ENCODE results near the gene SLC22A12. TPM values are rescaled to one million over a fixed set of nuclear protein-coding genes. Genes with fewer than 3 reads are reported as not detected.

SLC22A12 gene
- total and polyA plus RNA-seq, 2 experiments from 2014 or later, result not detected

DNA sequence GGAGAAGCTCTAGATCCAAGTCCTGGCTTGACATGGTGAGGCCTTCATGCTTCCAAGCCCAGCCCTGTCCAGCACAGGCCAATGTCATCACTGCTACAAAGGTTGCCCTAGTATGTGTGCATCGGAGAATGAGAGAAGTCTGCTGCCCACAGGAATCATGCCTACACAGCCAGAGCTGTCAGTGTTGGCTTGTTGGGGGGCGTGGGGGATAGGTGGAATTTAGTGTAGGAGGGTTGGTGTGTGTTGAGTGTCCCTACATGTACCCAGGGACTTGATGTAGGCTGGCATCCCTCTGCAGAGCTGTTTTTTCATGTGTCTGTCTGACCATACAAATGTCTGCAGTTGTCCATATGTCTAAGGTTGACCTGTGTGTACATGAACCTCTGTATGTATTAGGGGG is 37.6 kb downstream of the SLC22A12 start:
- peaks cover 9% of the 10 kb centered on the region for H3K27me3 ChIP-seq (ENCODE audit: insufficient read depth)
- no peak overlapping the region for H3K27ac ChIP-seq (ENCODE audit: low read depth)
- H3K4me2 ChIP-seq, result no peak overlapping the region
- no peaks in the 10 kb centered on the region for H3K79me2 ChIP-seq (replicated peaks; ENCODE audit: insufficient read depth)
- no peaks in the 10 kb centered on the region for H3K36me3 ChIP-seq (ENCODE audit: insufficient read depth)
- TF ChIP-seq, protein P1, sequence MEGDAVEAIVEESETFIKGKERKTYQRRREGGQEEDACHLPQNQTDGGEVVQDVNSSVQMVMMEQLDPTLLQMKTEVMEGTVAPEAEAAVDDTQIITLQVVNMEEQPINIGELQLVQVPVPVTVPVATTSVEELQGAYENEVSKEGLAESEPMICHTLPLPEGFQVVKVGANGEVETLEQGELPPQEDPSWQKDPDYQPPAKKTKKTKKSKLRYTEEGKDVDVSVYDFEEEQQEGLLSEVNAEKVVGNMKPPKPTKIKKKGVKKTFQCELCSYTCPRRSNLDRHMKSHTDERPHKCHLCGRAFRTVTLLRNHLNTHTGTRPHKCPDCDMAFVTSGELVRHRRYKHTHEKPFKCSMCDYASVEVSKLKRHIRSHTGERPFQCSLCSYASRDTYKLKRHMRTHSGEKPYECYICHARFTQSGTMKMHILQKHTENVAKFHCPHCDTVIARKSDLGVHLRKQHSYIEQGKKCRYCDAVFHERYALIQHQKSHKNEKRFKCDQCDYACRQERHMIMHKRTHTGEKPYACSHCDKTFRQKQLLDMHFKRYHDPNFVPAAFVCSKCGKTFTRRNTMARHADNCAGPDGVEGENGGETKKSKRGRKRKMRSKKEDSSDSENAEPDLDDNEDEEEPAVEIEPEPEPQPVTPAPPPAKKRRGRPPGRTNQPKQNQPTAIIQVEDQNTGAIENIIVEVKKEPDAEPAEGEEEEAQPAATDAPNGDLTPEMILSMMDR (conservative IDR thresholded peaks at IDR 0.05; ENCODE audit: low read depth in 2 of 2), result no peak
- H3F3A ChIP-seq (replicated peaks; ENCODE audit: low read depth), result 0 out of 2 replicates have a peak, but pooled peaks cover 3% of the 10 kb centered on the region
- Mint-ChIP-seq H3K4me3 (no peak overlapping the region), H3K36me3 (ENCODE audit: low read depth) (peaks cover 6% of the 10 kb centered on the region; the same call in 1 of the 3 replicates), H3K9me3 (no peaks in the 10 kb centered on the region), H3K27ac (no peak overlapping the region), H3K27me3 (ENCODE audit: insufficient read depth, low read depth, poor library complexity) (peaks cover 6% of the 10 kb centered on the region), H3K4me1 (peaks cover 23% of the 10 kb centered on the region)
- H4K20me1 ChIP-seq (replicated peaks; ENCODE audit: insufficient read depth), result no peaks in the 10 kb centered on the region; the same call in 1 of the 2 replicates
- H3K9me2 ChIP-seq (ENCODE audit: insufficient read depth), result no peaks in the 10 kb centered on the region
- no peak for ATAC-seq
- DNase-seq (ENCODE audit: low spot score), result no peak
- no peak overlapping the region for H2AFZ ChIP-seq
- H3K4me1 ChIP-seq (ENCODE audit: insufficient read depth), result peaks cover 8% of the 10 kb centered on the region
- H3K4me3 ChIP-seq, result no peak overlapping the region

DNA sequence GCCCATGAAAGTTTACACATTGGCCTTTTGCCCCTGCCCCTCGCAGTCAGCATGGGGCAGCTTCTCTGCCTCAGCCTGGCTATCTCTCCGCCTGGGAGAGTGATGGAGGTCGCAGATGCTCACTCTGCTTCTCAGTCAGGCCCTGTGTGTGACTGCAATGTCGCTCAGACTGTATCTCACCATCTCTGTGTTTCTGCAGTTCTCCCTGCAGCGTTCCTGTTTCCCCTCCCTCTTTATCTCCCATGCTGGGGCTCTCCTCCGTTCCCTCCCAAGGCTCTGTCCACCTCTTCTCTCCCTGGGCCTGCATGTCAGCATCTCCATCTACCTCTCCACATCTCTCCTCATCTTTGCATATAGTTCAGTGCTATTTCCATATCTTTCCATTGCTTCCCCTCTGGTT is 38.1 kb downstream of the SLC22A12 start:
- Histone ChIP-seq H3K4me2 (no peak overlapping the region), H4K20me1 (replicated peaks; ENCODE audit: insufficient read depth) (no peaks in the 10 kb centered on the region; the same call in 1 of the 2 replicates), H3F3A (replicated peaks; ENCODE audit: low read depth) (0 out of 2 replicates have a peak, but pooled peaks cover 3% of the 10 kb centered on the region), H2AFZ (no peak overlapping the region), H3K27me3 (ENCODE audit: insufficient read depth) (peaks cover 9% of the 10 kb centered on the region), H3K4me3 (no peak overlapping the region), H3K36me3 (ENCODE audit: insufficient read depth) (no peaks in the 10 kb centered on the region), H3K27ac (ENCODE audit: low read depth) (no peak overlapping the region), H3K4me1 (ENCODE audit: insufficient read depth) (peaks cover 8% of the 10 kb centered on the region), H3K79me2 (replicated peaks; ENCODE audit: insufficient read depth) (no peaks in the 10 kb centered on the region), H3K9me2 (ENCODE audit: insufficient read depth) (no peaks in the 10 kb centered on the region)
- H3K4me3 Mint-ChIP-seq, result no peak overlapping the region; the same call in 2 of the 3 replicates
- H3K36me3 Mint-ChIP-seq (ENCODE audit: low read depth), result peaks cover 6% of the 10 kb centered on the region; the same call in 1 of the 3 replicates
- H3K27me3 Mint-ChIP-seq (ENCODE audit: insufficient read depth, low read depth, poor library complexity), result peaks cover 6% of the 10 kb centered on the region
- no peak overlapping the region for H3K27ac Mint-ChIP-seq
- no peaks in the 10 kb centered on the region for H3K9me3 Mint-ChIP-seq
- peaks cover 23% of the 10 kb centered on the region for H3K4me1 Mint-ChIP-seq
- TF ChIP-seq EZH2 (IDR thresholded peaks at IDR 0.05; ENCODE audit: low read depth, unreplicated experiment), result no peak
- no peak for TF ChIP-seq ZNF331 (CRISPR knock-in tag; IDR thresholded peaks at IDR 0.05; ENCODE audit: low read depth)
- TF ChIP-seq POLR2AphosphoS5 (IDR thresholded peaks at IDR 0.05; ENCODE audit: low read depth), result no peak
- TF ChIP-seq, protein P2, sequence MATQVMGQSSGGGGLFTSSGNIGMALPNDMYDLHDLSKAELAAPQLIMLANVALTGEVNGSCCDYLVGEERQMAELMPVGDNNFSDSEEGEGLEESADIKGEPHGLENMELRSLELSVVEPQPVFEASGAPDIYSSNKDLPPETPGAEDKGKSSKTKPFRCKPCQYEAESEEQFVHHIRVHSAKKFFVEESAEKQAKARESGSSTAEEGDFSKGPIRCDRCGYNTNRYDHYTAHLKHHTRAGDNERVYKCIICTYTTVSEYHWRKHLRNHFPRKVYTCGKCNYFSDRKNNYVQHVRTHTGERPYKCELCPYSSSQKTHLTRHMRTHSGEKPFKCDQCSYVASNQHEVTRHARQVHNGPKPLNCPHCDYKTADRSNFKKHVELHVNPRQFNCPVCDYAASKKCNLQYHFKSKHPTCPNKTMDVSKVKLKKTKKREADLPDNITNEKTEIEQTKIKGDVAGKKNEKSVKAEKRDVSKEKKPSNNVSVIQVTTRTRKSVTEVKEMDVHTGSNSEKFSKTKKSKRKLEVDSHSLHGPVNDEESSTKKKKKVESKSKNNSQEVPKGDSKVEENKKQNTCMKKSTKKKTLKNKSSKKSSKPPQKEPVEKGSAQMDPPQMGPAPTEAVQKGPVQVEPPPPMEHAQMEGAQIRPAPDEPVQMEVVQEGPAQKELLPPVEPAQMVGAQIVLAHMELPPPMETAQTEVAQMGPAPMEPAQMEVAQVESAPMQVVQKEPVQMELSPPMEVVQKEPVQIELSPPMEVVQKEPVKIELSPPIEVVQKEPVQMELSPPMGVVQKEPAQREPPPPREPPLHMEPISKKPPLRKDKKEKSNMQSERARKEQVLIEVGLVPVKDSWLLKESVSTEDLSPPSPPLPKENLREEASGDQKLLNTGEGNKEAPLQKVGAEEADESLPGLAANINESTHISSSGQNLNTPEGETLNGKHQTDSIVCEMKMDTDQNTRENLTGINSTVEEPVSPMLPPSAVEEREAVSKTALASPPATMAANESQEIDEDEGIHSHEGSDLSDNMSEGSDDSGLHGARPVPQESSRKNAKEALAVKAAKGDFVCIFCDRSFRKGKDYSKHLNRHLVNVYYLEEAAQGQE (IDR thresholded peaks at IDR 0.05; ENCODE audit: unreplicated experiment), result no peak
- DNase-seq (ENCODE audit: low spot score) (no peak), ATAC-seq (no peak)
